ENCODE data around the gene ATP2A3. TPM values are rescaled to one million over a fixed set of nuclear protein-coding genes. Genes with fewer than 3 reads are reported as not detected.

The ATP2A3 gene
- total RNA-seq, 3 donors from 2014 or later: 2.6 to 15.1 (median 9.8) TPM

- Histone ChIP-seq H3K27ac (no peak overlapping the region), H3K9me3 (no peaks in the 10 kb centered on the region), H3K27me3 (no peaks in the 10 kb centered on the region), H3K4me3 (no peak overlapping the region), H3K36me3 (no peaks in the 10 kb centered on the region), H3K4me1 (peaks cover 0 to 3% of the 10 kb centered on the region in 2 donors)
- TF ChIP-seq POLR2AphosphoS5 (IDR thresholded peaks at IDR 0.05): no peak
- TF ChIP-seq CTCF (IDR thresholded peaks at IDR 0.05): no peak
- no peak for DNase-seq (ENCODE audit: low spot score in 2 of 2)
- intact Hi-C loops (cut with DNase I; ENCODE audit: low total_unique reads): no loop called here
Observed at GRCh38 chr17:3990386-3991127, 26.3 kb upstream of the ATP2A3 start.

GRCh38 chr17:3989041-3989886, 25.0 kb upstream of the ATP2A3 start:
- H3K27ac ChIP-seq: peak overlapping the region in 1 of 2 donors; percentile 9
- intact Hi-C loops (cut with DNase I; ENCODE audit: low total_unique reads): no loop called here
- no peak for DNase-seq (ENCODE audit: low spot score in 2 of 2)

GRCh38 chr17:3988297-3989040, 24.2 kb upstream of the ATP2A3 start:
- Histone ChIP-seq H3K9me3 (no peaks in the 10 kb centered on the region), H3K4me1 (peaks cover 0 to 3% of the 10 kb centered on the region in 2 donors), H3K27me3 (no peaks in the 10 kb centered on the region), H3K4me3 (no peak overlapping the region), H3K36me3 (no peaks in the 10 kb centered on the region), H3K27ac (no peak overlapping the region)
- no peak for TF ChIP-seq POLR2A (IDR thresholded peaks at IDR 0.05)
- DNase-seq (ENCODE audit: low spot score in 2 of 2): no peak
- intact Hi-C loops (cut with DNase I; ENCODE audit: low total_unique reads): no loop called here

More at GRCh38 chr17:3989041-3989886, 25.0 kb upstream of the ATP2A3 start:
- TF ChIP-seq POLR2AphosphoS5 (IDR thresholded peaks at IDR 0.05) (no peak), CTCF (IDR thresholded peaks at IDR 0.05) (no peak), POLR2A (IDR thresholded peaks at IDR 0.05) (no peak)
- Histone ChIP-seq H3K4me3 (no peak overlapping the region), H3K9me3 (no peaks in the 10 kb centered on the region), H3K4me1 (peaks cover 0 to 3% of the 10 kb centered on the region in 2 donors), H3K27me3 (no peaks in the 10 kb centered on the region), H3K36me3 (no peaks in the 10 kb centered on the region)

- intact Hi-C loops (cut with DNase I; ENCODE audit: low total_unique reads): no loop called here
Observed at GRCh38 chr17:3986939-3987335, 22.7 kb upstream of the ATP2A3 start.

More at GRCh38 chr17:3986939-3987335, 22.7 kb upstream of the ATP2A3 start:
- no peak for TF ChIP-seq POLR2A (IDR thresholded peaks at IDR 0.05)
- no peak for TF ChIP-seq CTCF (IDR thresholded peaks at IDR 0.05)
- TF ChIP-seq POLR2AphosphoS5 (IDR thresholded peaks at IDR 0.05): no peak
- no peak for DNase-seq (ENCODE audit: low spot score in 2 of 2)
- Histone ChIP-seq H3K27ac (no peak overlapping the region), H3K36me3 (no peaks in the 10 kb centered on the region), H3K4me1 (peaks cover 0 to 3% of the 10 kb centered on the region in 2 donors), H3K9me3 (no peaks in the 10 kb centered on the region), H3K4me3 (no peak overlapping the region), H3K27me3 (no peaks in the 10 kb centered on the region)

Measured in breast epithelium (tissue), 4 donors.